HCEC 1CT (cell line): Measurements from ENCODE around the gene PON3.

Experiments
- DNase-seq: peaks from one replicate; pipeline ENCODE4 v3.0.0-alpha.2; 2017

PON3 gene

DNA sequence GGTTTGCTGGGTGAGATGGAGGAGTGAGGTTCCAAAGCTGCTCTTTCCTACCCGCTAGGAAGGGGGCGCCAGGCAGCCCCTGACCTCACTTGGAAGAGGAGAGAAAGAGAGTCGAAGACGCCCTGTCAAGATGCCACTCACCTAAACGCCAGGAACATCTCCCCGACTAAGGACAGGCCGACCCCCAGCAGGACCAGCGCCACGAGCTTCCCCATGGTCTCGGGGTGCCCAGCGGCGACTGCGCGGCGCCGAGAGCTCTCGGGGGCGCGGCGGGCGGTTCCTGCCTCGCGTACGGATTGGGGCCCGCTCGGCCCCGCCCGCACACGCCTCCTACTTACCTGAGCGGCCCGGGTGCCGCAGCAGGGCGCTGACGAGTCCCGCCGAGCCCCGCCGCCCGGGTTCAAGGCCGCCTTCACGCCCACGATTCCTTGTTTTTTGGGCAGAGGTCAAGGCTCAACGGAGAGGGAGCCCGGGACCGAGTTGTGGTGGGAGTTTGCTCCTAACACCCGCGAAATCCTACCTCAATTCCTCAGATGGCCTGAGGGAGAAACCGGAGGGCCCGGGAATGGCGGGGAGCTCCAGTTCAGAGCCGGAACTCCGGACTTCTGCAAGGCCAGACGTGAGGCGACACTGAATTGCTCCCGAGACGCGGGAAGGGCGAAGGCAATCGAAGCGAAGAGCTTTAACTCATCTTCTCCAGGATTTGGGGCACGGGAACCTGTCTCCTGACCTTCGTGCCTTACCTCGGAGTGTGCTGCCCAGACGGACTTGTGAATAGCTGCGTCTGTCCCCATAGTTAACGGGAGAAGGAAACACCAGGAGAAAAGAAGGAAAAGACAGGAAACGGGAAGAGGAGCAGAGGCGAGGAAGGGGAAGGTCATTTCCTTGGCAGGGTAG lies at the start of gene PON3:
PON3 (minus strand) TSS at position 240 of the 897 bp plus-strand sequence; CDS start at position 215, 25 bp downstream.
- no peak for DNase-seq

- no peak for DNase-seq
These were observed 48.6 kb upstream of the PON3 start for GRCh38 chr7:95444796-95445195.

DNA sequence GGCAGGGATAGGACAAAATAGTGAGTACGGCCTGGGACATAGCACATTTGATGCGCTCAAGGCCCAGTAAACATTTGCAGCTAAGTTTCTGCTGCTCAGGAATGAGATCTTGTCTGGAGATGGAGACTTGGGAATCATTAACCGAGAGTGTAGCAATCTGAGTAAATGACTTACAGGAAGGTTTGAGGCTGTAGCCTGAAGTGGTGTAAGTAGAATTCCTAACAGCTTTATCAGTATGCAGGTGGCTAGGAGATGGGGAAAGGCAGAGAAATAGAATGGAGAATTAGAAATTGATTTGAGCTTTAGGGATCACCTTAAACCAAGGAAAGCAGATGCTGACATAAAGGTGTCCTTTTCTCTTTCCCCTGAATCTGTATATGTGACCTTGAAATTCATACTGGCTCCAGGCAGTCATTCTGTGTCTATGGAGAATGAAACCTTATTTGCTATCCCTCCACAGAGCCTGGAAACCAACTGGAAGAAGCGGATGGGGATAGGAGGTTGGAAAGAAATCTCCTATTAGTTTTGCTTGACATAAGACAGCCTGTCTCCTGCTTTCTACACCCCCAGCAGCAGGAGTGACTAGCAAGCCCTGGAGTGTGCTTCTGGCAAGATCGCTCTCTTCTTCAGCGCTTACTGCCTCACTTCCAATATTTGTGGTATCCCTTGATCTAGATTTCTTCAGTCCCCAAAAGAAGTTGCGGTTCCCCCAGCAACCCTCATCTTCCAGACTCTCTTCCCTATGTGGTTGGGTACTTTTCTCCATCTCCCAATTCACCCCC lies 45.1 kb upstream of the PON3 start:
- DNase-seq, result no peak

GRCh38 chr7:95440394-95441038 lies 44.3 kb upstream of the PON3 start:
- DNase-seq, result no peak

- no peak for DNase-seq
These were observed 40.2 kb upstream of the PON3 start for GRCh38 chr7:95436407-95436806.

- DNase-seq, result no peak
These were observed 39.2 kb upstream of the PON3 start for GRCh38 chr7:95435422-95435780.

- DNase-seq, result peak; percentile 78
These were observed 38.6 kb upstream of the PON3 start, which contains the start of gene PON2 for GRCh38 chr7:95434557-95435421. Gene PON2, minus strand, starts transcription at chr7:95435028. Its CDS starts 77 bp downstream, at chr7:95434951.

GRCh38 chr7:95433952-95434556 lies 37.9 kb upstream of the PON3 start:
- no peak for DNase-seq

- DNase-seq, result no peak
These were observed 37.0 kb upstream of the PON3 start for GRCh38 chr7:95433129-95433528.

GRCh38 chr7:95432606-95433005 lies 36.4 kb upstream of the PON3 start:
- DNase-seq, result no peak

GRCh38 chr7:95430864-95431263 lies 34.7 kb upstream of the PON3 start:
- no peak for DNase-seq

DNA sequence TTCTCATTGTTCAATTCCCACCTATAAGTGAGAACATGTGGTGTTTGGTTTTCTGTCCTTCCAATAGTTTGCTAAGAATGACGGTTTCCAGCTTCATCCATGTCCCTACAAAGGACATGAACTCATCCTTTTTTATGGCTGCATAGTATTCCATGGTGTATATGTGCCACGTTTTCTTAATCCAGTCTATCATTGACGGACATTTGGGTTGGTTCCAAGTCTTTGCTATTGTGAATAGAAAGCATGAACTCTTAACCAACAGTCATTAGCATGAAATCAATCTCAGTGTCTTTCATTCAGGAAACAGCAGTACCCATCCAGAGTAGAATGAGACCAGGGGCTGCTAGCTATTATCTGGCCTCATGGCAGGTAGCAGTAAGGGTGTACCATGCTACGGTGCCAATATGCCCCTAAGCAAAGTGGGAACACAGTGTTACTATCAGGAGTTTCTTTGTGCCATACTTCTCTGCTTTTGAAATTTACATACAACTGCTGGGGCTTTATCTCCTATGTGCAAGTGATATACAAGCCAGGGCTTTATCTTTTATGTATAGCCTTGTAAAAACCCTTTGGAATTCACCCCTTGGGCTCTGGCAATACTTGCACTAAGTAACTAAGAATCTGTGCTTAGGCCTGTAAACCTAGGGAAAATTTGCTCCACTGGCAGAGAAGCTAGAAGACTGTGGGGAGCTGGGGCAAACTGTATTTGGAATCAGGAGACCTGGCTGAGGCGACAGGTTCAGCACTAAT lies 33.2 kb upstream of the PON3 start:
- DNase-seq, result no peak

DNA sequence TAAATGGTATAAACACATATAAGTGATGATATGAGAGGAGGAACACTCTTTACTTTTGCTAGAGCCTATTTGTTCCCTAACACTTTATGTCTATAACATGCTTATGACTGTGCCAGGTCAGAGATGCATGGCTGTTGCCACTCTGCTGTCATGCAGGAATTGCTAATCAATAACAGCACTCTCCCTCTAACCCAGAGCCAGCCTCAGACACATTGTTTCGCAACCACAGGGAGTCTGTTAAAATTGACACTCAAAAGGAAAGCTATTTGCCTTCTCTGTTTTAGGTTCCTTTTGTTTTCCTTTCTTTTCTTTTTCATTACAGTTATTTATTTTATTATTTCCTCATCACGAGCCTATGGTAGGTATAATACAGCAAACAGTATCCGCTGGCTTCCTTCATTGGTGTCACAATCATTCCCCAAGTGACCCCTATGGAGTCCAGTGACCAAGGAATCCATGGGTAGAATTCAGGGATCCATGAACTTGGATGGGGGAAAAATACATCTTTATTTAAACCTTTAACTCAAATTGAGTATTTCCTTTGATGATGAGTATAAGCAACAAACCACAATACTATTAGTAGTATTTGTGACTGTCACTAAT lies 31.8 kb upstream of the PON3 start:
- no peak for DNase-seq

- no peak for DNase-seq
These were observed 31.0 kb upstream of the PON3 start for GRCh38 chr7:95427166-95427565.

GRCh38 chr7:95425694-95426093 lies 29.5 kb upstream of the PON3 start:
- DNase-seq, result no peak

DNA sequence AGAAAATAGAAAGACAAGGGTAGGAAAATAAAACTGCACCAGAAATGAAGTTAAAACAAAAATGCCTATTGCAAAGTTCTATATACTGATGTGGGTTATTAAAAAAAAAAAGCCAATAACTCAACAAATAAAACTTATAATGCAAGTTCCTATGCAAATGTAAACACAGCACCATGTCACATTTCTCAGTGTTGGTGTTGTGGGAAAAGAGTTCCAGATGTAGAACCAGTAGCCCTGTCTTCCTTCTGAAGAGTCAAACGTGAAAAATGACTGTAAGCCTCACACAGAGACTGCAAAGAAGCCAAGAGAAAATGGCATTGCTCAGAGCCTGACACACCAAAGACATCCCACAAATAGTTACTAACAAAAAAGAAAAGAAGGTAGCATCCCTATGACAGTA lies 28.5 kb upstream of the PON3 start:
- DNase-seq, result peak; percentile 11

DNA sequence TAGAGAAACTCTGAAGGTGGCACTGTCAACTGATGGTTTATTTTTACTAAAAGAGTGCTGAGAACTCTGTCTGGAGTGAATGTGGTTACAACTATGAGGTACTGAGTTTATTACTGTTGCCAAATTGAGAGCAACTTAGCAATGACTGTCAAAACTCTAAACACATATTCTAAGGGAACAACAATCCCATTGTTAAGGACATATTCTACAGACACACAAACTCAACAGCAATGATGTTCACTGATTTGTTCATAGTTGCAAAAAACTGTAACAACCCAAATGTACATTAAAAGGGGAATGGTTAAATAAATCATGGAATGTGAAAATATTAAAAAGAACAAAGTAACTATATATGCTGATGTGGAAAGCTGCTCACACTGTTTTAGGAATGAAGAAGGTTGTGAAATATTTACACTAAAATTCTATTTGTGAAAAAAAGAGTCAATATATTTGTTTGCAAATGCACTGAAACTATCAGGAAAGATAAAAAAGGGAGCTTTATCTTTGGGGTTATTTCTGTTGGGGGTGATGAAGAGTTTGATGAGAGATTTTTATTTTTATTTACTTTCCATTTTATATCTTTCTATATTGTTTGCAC lies 25.8 kb upstream of the PON3 start:
- DNase-seq, result no peak

DNA sequence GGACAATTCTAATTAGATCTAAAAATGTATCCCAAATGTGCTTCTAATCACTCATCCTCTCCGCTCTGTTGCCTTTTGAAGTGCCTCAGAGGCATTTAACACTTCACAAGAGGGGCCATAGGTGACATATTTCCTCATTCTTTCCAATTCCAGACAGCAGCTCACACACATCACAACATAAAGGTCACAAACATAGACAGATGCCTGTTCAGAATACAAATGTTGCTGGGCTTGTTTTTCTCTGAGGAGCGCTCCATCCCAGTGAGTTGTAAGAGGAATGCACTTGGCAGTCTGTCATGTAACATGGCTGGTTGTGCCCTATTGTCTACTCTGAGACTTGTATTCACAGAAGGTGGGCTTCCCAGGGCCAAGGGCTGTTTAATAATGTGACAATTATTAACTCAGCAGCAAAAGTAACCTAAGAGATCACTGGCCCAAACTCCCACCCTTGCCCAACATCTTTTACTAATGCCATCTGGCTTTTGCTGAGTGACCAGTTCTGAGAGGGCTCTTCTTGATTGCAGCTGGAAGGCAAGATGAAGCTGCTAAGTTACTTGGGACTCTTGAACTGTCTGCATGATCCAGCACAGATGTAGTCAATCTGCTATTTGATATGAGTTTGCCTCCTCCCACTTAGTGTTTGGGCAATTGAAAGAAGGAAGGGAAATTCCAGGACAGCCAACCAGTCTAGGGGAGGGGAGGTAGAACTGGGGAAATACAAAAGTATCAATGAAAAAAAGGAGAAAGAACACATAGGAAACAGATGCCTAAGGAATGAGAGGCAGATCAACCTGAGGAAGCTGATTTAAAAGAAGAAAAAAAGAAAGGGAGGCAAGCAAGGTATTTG lies 25.0 kb upstream of the PON3 start:
- peak; percentile 7 for DNase-seq

DNA sequence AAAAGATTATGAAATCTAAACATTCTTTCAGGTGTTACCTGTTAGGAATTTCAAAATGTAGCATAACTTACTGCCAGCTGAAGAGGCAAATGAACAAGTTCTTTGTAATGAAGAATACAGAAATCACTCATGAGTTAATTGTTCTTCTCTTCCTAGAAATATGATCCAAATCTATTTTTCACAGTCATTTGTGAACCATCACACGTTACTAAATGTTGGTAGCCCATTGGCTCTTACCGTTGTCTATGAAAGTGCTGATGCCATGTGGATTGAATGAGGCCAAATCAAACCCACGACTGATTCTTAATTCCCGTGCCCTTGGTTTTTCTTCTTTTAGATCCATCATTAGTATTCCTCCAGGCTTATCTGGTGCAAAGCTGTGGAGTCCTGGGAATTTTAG lies 15.9 kb upstream of the PON3 start:
- no peak for DNase-seq
